ENCODE results near the gene ILK. TPM values are rescaled to one million over a fixed set of nuclear protein-coding genes. Genes with fewer than 3 reads are reported as not detected.

The ILK gene
- total RNA-seq = 100 to 1,000 TPM in 1 of 2 donors, 10 to 100 TPM in 1; 91.8 to 142 TPM

- DNase-seq (ENCODE audit: low spot score) (peak; percentile 93), ATAC-seq (peak; percentile 94 to 95)
- Mint-ChIP-seq H3K4me1 (ENCODE audit: low read depth in 2 of 2) (peaks cover 17 to 40% of the 10 kb centered on the region in 2 donors), H3K9me3 (no peaks in the 10 kb centered on the region), H3K4me3 (no peak within 1 kb of the TSS), H3K27me3 (no peaks in the 10 kb centered on the region), H3K27ac (no peak within 1 kb of the TSS), H3K36me3 (peaks cover 16% of the 10 kb centered on the region)
These were observed at the start of gene ILK, which contains the start of gene RRP8 for GRCh38 chr11:6603287-6604080. Gene ILK, plus strand, starts transcription at chr11:6603774. Its CDS starts 498 bp downstream, at chr11:6604272. Gene RRP8, minus strand, starts transcription at chr11:6603616. Its CDS starts 114 bp downstream, at chr11:6603502.

GRCh38 chr11:6554828-6555706, 48.5 kb upstream of the ILK start:
- Mint-ChIP-seq H3K4me1 (ENCODE audit: low read depth in 2 of 2) (no peaks in the 10 kb centered on the region), H3K36me3 (no peaks in the 10 kb centered on the region), H3K9me3 (no peaks in the 10 kb centered on the region), H3K4me3 (no peak overlapping the region), H3K27ac (no peak overlapping the region), H3K27me3 (no peaks in the 10 kb centered on the region)
- no peak for ATAC-seq
- DNase-seq (ENCODE audit: low spot score) = no peak

- peak in 1 of 2 donors; percentile 32 for ATAC-seq
- no peaks in the 10 kb centered on the region for H3K9me3 Mint-ChIP-seq
- no peaks in the 10 kb centered on the region for H3K4me1 Mint-ChIP-seq (ENCODE audit: low read depth in 2 of 2)
- H3K36me3 Mint-ChIP-seq = no peaks in the 10 kb centered on the region
- DNase-seq (ENCODE audit: low spot score) = no peak
- no peak overlapping the region for H3K27ac Mint-ChIP-seq
- H3K27me3 Mint-ChIP-seq = no peaks in the 10 kb centered on the region
- H3K4me3 Mint-ChIP-seq = no peak overlapping the region
These were observed 47.2 kb upstream of the ILK start for GRCh38 chr11:6556139-6556949.

- H3K4me1 Mint-ChIP-seq (ENCODE audit: low read depth in 2 of 2) = no peaks in the 10 kb centered on the region
- H3K4me3 Mint-ChIP-seq = no peak overlapping the region
- no peak for ATAC-seq
- no peaks in the 10 kb centered on the region for H3K27me3 Mint-ChIP-seq
- H3K27ac Mint-ChIP-seq = no peak overlapping the region
- no peaks in the 10 kb centered on the region for H3K9me3 Mint-ChIP-seq
- DNase-seq (ENCODE audit: low spot score) = no peak
- H3K36me3 Mint-ChIP-seq = no peaks in the 10 kb centered on the region
These were observed 46.5 kb upstream of the ILK start for GRCh38 chr11:6557063-6557462.

- Mint-ChIP-seq H3K4me3 (no peak overlapping the region), H3K4me1 (ENCODE audit: low read depth in 2 of 2) (no peaks in the 10 kb centered on the region), H3K27me3 (no peaks in the 10 kb centered on the region), H3K36me3 (no peaks in the 10 kb centered on the region), H3K9me3 (no peaks in the 10 kb centered on the region), H3K27ac (no peak overlapping the region)
- no peak for DNase-seq (ENCODE audit: low spot score)
- no peak for ATAC-seq
These were observed 45.6 kb upstream of the ILK start for GRCh38 chr11:6557761-6558674.

GRCh38 chr11:6559369-6559768, 44.2 kb upstream of the ILK start:
- H3K27ac Mint-ChIP-seq = no peak overlapping the region
- no peak overlapping the region for H3K4me3 Mint-ChIP-seq
- ATAC-seq = no peak
- H3K9me3 Mint-ChIP-seq = no peaks in the 10 kb centered on the region
- no peaks in the 10 kb centered on the region for H3K36me3 Mint-ChIP-seq
- DNase-seq (ENCODE audit: low spot score) = no peak
- no peaks in the 10 kb centered on the region for H3K27me3 Mint-ChIP-seq
- H3K4me1 Mint-ChIP-seq (ENCODE audit: low read depth in 2 of 2) = no peaks in the 10 kb centered on the region

- H3K27me3 Mint-ChIP-seq = no peaks in the 10 kb centered on the region
- H3K27ac Mint-ChIP-seq = no peak overlapping the region
- DNase-seq (ENCODE audit: low spot score) = no peak
- H3K36me3 Mint-ChIP-seq = no peaks in the 10 kb centered on the region
- H3K4me3 Mint-ChIP-seq = no peak overlapping the region
- H3K4me1 Mint-ChIP-seq (ENCODE audit: low read depth in 2 of 2) = no peaks in the 10 kb centered on the region
- ATAC-seq = no peak
- H3K9me3 Mint-ChIP-seq = no peaks in the 10 kb centered on the region
These were observed 42.3 kb upstream of the ILK start for GRCh38 chr11:6561288-6561687.

- Mint-ChIP-seq H3K27me3 (no peaks in the 10 kb centered on the region), H3K4me3 (no peak overlapping the region), H3K4me1 (ENCODE audit: low read depth in 2 of 2) (no peaks in the 10 kb centered on the region), H3K27ac (no peak overlapping the region), H3K9me3 (no peaks in the 10 kb centered on the region), H3K36me3 (no peaks in the 10 kb centered on the region)
- DNase-seq (ENCODE audit: low spot score) (no peak), ATAC-seq (no peak)
These were observed 40.4 kb upstream of the ILK start for GRCh38 chr11:6563121-6563619.

GRCh38 chr11:6563667-6564066, 39.9 kb upstream of the ILK start:
- no peak for DNase-seq (ENCODE audit: low spot score)
- Mint-ChIP-seq H3K4me1 (ENCODE audit: low read depth in 2 of 2) (no peaks in the 10 kb centered on the region), H3K4me3 (no peak overlapping the region), H3K36me3 (no peaks in the 10 kb centered on the region), H3K27ac (no peak overlapping the region), H3K9me3 (no peaks in the 10 kb centered on the region), H3K27me3 (no peaks in the 10 kb centered on the region)
- peak in 1 of 2 donors; percentile 10 for ATAC-seq

- no peak for DNase-seq (ENCODE audit: low spot score)
- peaks cover 0 to 3% of the 10 kb centered on the region in 2 donors for H3K4me1 Mint-ChIP-seq (ENCODE audit: low read depth in 2 of 2)
- H3K27ac Mint-ChIP-seq = peak overlapping the region in 1 of 2 donors; percentile 8
- H3K27me3 Mint-ChIP-seq = no peaks in the 10 kb centered on the region
- H3K4me3 Mint-ChIP-seq = no peak overlapping the region
- no peak for ATAC-seq
- H3K9me3 Mint-ChIP-seq = no peaks in the 10 kb centered on the region
- no peaks in the 10 kb centered on the region for H3K36me3 Mint-ChIP-seq
These were observed 38.2 kb upstream of the ILK start for GRCh38 chr11:6565325-6565724.

GRCh38 chr11:6565988-6566703, 37.4 kb upstream of the ILK start:
- H3K9me3 Mint-ChIP-seq = no peaks in the 10 kb centered on the region
- peaks cover 0 to 3% of the 10 kb centered on the region in 2 donors for H3K4me1 Mint-ChIP-seq (ENCODE audit: low read depth in 2 of 2)
- no peak overlapping the region for H3K27ac Mint-ChIP-seq
- ATAC-seq (no peak), DNase-seq (ENCODE audit: low spot score) (no peak)
- H3K36me3 Mint-ChIP-seq = no peaks in the 10 kb centered on the region
- no peak overlapping the region for H3K4me3 Mint-ChIP-seq
- no peaks in the 10 kb centered on the region for H3K27me3 Mint-ChIP-seq

- peaks cover 0 to 3% of the 10 kb centered on the region in 2 donors for H3K4me1 Mint-ChIP-seq (ENCODE audit: low read depth in 2 of 2)
These were observed 36.7 kb upstream of the ILK start for GRCh38 chr11:6566704-6567370.

More at GRCh38 chr11:6566704-6567370, 36.7 kb upstream of the ILK start:
- DNase-seq (ENCODE audit: low spot score) (no peak), ATAC-seq (no peak)
- Mint-ChIP-seq H3K27ac (no peak overlapping the region), H3K4me3 (no peak overlapping the region), H3K27me3 (no peaks in the 10 kb centered on the region), H3K9me3 (no peaks in the 10 kb centered on the region), H3K36me3 (no peaks in the 10 kb centered on the region)
